ENCODE data around the gene GAPVD1.

GRCh38 chr9:125356032-125356431, 94.4 kb downstream of the GAPVD1 start:
- TF ChIP-seq POLR2A (IDR thresholded peaks at IDR 0.05) (no peak), CTCF (IDR thresholded peaks at IDR 0.05) (no peak)

All from esophagus squamous epithelium (tissue), 4 donors.